SU-DHL-6 (cell line): ENCODE results near the gene PRODH2.

ENCODE experiments used
- H2AFZ ChIP-seq: fragments of 200-600 bp; sonication (generic); 2 replicates; pipeline ENCODE4 v1.6.1; 2014; ENCODE audit warnings: low read depth, mild to moderate bottlenecking, moderate library complexity, mixed read lengths, antibody characterized with exemption, low read length; ENCODE audit not compliant: severe bottlenecking
- H3F3A ChIP-seq: fragments of 200-600 bp; shearing (Covaris generic); 2 replicates; pipeline ENCODE4 v1.6.0; 2016; ENCODE audit warnings: antibody characterized with exemption, mild to moderate bottlenecking; ENCODE audit not compliant: insufficient read depth
- H3K27ac ChIP-seq: fragments of 200-600 bp; sonication (generic); 2 replicates; pipeline ENCODE4 v1.5.1; 2016; ENCODE audit warnings: low read depth, mild to moderate bottlenecking, low read length, moderate library complexity, mixed read lengths
- H3K27me3 ChIP-seq: fragments of 200-600 bp; sonication (generic), shearing (Covaris generic); 2 replicates; pipeline ENCODE4 v1.6.0; 2014; ENCODE audit warnings: mild to moderate bottlenecking, low read length
- H3K36me3 ChIP-seq: fragments of 200-600 bp; sonication (generic); 2 replicates; pipeline ENCODE4 v1.6.1; 2014; ENCODE audit warnings: mild to moderate bottlenecking, low read length, mixed read lengths
- H3K4me2 ChIP-seq: fragments of 300-600, 200-600 bp; shearing (Covaris generic), sonication (generic); 2 replicates; pipeline ENCODE4 v1.6.0; 2014; ENCODE audit warnings: low read length, low read depth, mild to moderate bottlenecking; ENCODE audit not compliant: poor library complexity, severe bottlenecking
- H3K4me3 ChIP-seq: fragments of 200-600 bp; sonication (generic); 2 replicates; pipeline ENCODE4 v1.5.1; 2014; ENCODE audit warnings: antibody characterized with exemption, low read length, mild to moderate bottlenecking, mixed read lengths; ENCODE audit not compliant: insufficient read depth, poor library complexity, severe bottlenecking
- H3K79me2 ChIP-seq: fragments of 200-600 bp; sonication (generic); 2 replicates; pipeline ENCODE4 v1.6.1; 2014; ENCODE audit warnings: mild to moderate bottlenecking, low read length, moderate library complexity; ENCODE audit not compliant: insufficient read depth
- H3K9ac ChIP-seq: fragments of 200-600 bp; sonication (generic); 2 replicates; pipeline ENCODE4 v1.7.0; 2014; ENCODE audit warnings: mild to moderate bottlenecking, low read length
- H3K9me2 ChIP-seq: fragments of 200-600 bp; sonication (generic); replicated peaks from 2 replicates; pipeline ENCODE4 v1.6.1; 2014; ENCODE audit warnings: low read length; ENCODE audit not compliant: insufficient read depth
- H3K9me3 ChIP-seq: fragments of 200-600 bp; sonication (generic); 2 replicates; pipeline ENCODE4 v1.6.1; 2014; ENCODE audit warnings: low read length, mixed read lengths; ENCODE audit not compliant: insufficient read depth
- H4K20me1 ChIP-seq: fragments of 200-600 bp; sonication (generic); 2 replicates; pipeline ENCODE4 v1.6.1; 2014; ENCODE audit warnings: low read depth, mild to moderate bottlenecking, antibody characterized with exemption, low read length, moderate library complexity, mixed read lengths
- EZH2phosphoT487 ChIP-seq: fragments of 200-600 bp; sonication (generic), shearing (Covaris generic); conservative IDR thresholded peaks from 2 replicates; pipeline ENCODE4 v1.6.1; 2018; ENCODE audit warnings: mild to moderate bottlenecking, antibody characterized with exemption, low read length, moderate library complexity, mixed read lengths
- TF ChIP-seq, protein P1 (sequence below): fragments of 200-600 bp; sonication (generic); IDR thresholded peaks from one replicate; pipeline ENCODE4 v1.5.1; 2017; ENCODE audit warnings: antibody characterized with exemption, mild to moderate bottlenecking, low read length, moderate library complexity; ENCODE audit not compliant: insufficient read depth, poor library complexity, severe bottlenecking

PRODH2 gene

DNA sequence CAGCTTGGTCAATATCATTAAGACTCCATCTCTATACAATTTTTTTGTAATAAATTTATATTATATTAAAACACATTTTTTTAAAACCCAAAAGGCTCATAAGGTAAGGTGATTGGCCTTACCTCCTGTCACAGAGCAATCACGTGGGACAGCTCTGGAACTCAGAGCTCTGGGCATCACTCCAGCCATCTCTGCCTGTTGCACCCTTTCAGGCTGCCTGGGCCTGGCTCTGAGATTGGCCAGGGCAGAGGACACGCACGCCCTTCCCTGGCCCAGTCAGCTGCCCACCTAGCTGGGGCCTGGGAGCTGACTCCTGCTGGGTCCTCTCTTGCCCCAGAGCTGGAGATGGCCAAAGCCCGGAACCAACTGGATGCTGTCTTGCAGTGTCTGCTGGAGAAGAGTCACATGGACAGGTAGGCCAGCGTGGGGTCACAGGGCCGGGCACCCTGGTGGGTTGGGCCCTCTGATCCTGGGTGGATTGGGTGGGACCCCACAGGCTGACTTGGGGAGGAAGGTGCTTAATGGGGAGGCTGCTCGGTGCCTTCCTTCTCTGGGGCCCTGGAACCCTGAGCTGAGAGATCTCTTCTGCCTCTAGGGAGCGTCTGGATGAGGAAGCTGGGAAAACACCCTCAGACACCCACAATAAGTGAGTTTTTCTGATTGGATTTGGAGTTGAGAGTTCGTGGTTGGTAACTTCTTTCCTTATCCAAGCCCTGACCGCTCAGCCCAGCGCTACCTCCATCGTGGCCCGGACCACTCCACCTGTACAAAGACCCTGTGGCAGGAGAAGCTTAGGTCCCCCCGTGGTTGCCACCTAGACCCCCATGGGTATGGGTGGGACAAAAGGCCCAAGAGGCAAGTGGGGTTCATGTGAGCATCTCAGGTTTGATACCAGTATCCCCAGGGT is 60.6 kb downstream of the PRODH2 start:
- H3K9me2 ChIP-seq: no peaks in the 10 kb centered on the region
- peaks cover 4% of the 10 kb centered on the region for H3K79me2 ChIP-seq
- H2AFZ ChIP-seq: no peak overlapping the region
- H3K36me3 ChIP-seq: no peaks in the 10 kb centered on the region
- no peaks in the 10 kb centered on the region for H3K27me3 ChIP-seq
- TF ChIP-seq, protein P1, sequence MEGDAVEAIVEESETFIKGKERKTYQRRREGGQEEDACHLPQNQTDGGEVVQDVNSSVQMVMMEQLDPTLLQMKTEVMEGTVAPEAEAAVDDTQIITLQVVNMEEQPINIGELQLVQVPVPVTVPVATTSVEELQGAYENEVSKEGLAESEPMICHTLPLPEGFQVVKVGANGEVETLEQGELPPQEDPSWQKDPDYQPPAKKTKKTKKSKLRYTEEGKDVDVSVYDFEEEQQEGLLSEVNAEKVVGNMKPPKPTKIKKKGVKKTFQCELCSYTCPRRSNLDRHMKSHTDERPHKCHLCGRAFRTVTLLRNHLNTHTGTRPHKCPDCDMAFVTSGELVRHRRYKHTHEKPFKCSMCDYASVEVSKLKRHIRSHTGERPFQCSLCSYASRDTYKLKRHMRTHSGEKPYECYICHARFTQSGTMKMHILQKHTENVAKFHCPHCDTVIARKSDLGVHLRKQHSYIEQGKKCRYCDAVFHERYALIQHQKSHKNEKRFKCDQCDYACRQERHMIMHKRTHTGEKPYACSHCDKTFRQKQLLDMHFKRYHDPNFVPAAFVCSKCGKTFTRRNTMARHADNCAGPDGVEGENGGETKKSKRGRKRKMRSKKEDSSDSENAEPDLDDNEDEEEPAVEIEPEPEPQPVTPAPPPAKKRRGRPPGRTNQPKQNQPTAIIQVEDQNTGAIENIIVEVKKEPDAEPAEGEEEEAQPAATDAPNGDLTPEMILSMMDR: no peak
- no peak for TF ChIP-seq EZH2phosphoT487
- H3K9ac ChIP-seq: no peak overlapping the region
- no peak overlapping the region for H3K4me2 ChIP-seq
- H3K9me3 ChIP-seq: no peaks in the 10 kb centered on the region
- H3K4me3 ChIP-seq: no peak overlapping the region
- no peak overlapping the region for H3K27ac ChIP-seq
- H4K20me1 ChIP-seq: no peaks in the 10 kb centered on the region
- H3F3A ChIP-seq: peaks cover 1% of the 10 kb centered on the region; the same call in 1 of the 2 replicates

DNA sequence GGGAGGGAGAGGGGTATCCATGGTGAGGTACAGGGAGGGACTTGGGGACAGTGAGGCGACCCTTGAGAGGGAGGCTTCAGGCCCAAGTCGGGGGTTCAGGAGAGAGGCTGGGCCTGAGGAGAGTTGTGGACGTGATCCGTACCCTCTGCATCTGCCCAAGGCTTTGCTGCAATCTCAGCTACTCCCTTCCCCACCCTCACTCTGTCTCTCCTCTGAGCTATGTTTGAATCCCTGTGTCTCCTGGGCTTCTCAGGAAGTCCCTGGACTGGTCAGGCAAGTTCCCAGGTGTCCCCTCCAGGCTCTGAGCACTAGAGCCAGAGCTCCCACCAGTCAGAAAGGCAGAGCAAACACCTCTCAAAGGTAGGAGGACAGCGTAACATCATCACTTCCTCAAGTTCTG is 62.5 kb downstream of the PRODH2 start:
- H3K9me3 ChIP-seq: no peaks in the 10 kb centered on the region
- H2AFZ ChIP-seq: no peak overlapping the region
- no peak overlapping the region for H3K27ac ChIP-seq
- peaks cover 6% of the 10 kb centered on the region; the same call in 1 of the 2 replicates for H3F3A ChIP-seq
- peaks cover 11% of the 10 kb centered on the region for H3K79me2 ChIP-seq
- H4K20me1 ChIP-seq: no peaks in the 10 kb centered on the region
- H3K36me3 ChIP-seq: no peaks in the 10 kb centered on the region
- H3K4me3 ChIP-seq: no peak overlapping the region
- H3K4me2 ChIP-seq: no peak overlapping the region
- H3K27me3 ChIP-seq: no peaks in the 10 kb centered on the region
- no peak overlapping the region; the same call in 1 of the 2 replicates for H3K9ac ChIP-seq
- no peaks in the 10 kb centered on the region for H3K9me2 ChIP-seq
- TF ChIP-seq EZH2phosphoT487: no peak
- TF ChIP-seq, protein P1: no peak
